WTC11 (cell line): ENCODE data around the gene LDLRAD2.

ENCODE experiments used
- NFE2L1 ChIP-seq: sonication (generic); formaldehyde crosslinking; IDR thresholded peaks from 2 replicates; pipeline ENCODE4 v1.8.1; 2023; ENCODE audit warnings: missing genetic modification reagents
- TF ChIP-seq, protein P1 (sequence below): fragments of 200-600 bp; IDR thresholded peaks from 2 replicates; pipeline ENCODE4 v1.8.0; 2022; ENCODE audit warnings: antibody characterized with exemption

DNA sequence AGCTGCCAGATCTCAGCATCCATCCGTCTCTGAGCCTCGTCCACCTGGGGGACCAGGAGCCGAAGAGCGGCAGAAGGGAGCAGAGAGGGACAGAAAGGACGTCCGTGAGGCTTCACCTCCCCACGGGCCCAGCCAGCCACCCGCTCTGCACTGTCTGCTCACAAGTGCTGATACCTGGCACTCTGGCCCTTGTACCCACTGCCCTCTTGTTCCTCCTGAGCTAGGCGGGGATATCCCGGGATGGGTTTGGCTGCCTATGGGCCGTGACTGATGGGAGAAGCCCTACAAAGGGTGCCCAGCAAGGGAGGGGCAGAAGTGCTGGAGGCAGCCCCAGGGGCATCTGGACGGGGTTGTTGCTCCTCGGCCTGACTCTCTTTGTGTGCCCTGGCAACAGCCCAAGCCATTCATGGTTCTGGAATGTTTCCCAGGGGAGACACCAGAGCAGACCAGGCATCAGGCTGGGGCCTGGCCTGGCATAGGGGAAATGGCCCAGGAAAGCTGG lies 57.6 kb downstream of the LDLRAD2 start:
- TF ChIP-seq, protein P1, sequence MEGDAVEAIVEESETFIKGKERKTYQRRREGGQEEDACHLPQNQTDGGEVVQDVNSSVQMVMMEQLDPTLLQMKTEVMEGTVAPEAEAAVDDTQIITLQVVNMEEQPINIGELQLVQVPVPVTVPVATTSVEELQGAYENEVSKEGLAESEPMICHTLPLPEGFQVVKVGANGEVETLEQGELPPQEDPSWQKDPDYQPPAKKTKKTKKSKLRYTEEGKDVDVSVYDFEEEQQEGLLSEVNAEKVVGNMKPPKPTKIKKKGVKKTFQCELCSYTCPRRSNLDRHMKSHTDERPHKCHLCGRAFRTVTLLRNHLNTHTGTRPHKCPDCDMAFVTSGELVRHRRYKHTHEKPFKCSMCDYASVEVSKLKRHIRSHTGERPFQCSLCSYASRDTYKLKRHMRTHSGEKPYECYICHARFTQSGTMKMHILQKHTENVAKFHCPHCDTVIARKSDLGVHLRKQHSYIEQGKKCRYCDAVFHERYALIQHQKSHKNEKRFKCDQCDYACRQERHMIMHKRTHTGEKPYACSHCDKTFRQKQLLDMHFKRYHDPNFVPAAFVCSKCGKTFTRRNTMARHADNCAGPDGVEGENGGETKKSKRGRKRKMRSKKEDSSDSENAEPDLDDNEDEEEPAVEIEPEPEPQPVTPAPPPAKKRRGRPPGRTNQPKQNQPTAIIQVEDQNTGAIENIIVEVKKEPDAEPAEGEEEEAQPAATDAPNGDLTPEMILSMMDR: no peak
- TF ChIP-seq NFE2L1 (CRISPR knock-in tag): no peak
